K562 (cell line): ENCODE results near the gene BRWD1. TPM values are rescaled to one million over a fixed set of nuclear protein-coding genes. Genes with fewer than 3 reads are reported as not detected.
A peak's percentile ranks its signal among the peaks of the same experiment; 100 is the strongest.

Experiments
- EP300 ChIP-seq: IDR thresholded peaks from 2 replicates; pipeline ENCODE4 v1.6.1; 2012; ENCODE audit warnings: low read length, improper control_type of control experiment
- HNRNPL ChIP-seq: fragments of 200-400 bp; formaldehyde crosslinking; IDR thresholded peaks from 2 replicates; pipeline ENCODE4 v1.6.1; 2017; ENCODE audit warnings: low read depth, mild to moderate bottlenecking, low read length
- MLX ChIP-seq, 2 experiments: fragments of 450-650 bp in 1 of 2; sonication (generic) in 1 of 2; formaldehyde crosslinking; conservative IDR thresholded peaks; 2 replicates each; pipeline versions ENCODE4 v1.4.0 to v1.8.1; 2020 to 2022; ENCODE audit warnings: mild to moderate bottlenecking in 1 of 2, missing genetic modification reagents in 1 of 2
- PBX2 ChIP-seq, 2 experiments: IDR thresholded peaks in 1 of 2; conservative IDR thresholded peaks in 1 of 2; 2 replicates each; pipeline ENCODE4 v1.6.1; 2016; ENCODE audit warnings: low read depth in 2 of 2, mild to moderate bottlenecking in 1 of 2, missing compliant biosample characterization in 1 of 2, missing genetic modification characterization in 1 of 2, moderate library complexity in 1 of 2
- TCF7L2 ChIP-seq: fragments of 150-350 bp; IDR thresholded peaks from 2 replicates; pipeline ENCODE4 v1.6.1; 2016; ENCODE audit warnings: low read depth, mild to moderate bottlenecking, low read length, moderate library complexity
- ZNF146 ChIP-seq: IDR thresholded peaks from one replicate; pipeline ENCODE4 v1.6.1; 2018; ENCODE audit warnings: missing compliant biosample characterization; ENCODE audit not compliant: unreplicated experiment
- ZNF274 ChIP-seq: IDR thresholded peaks from 2 replicates; pipeline ENCODE4 v1.6.1; 2011; ENCODE audit warnings: low read depth, mild to moderate bottlenecking, low read length, moderate library complexity, borderline replicate concordance
- ZNF398 ChIP-seq: fragments of 250-450 bp; sonication (Bioruptor Pico); IDR thresholded peaks from 2 replicates; pipeline ENCODE4 v1.8.0; 2021; ENCODE audit warnings: moderate library complexity, mild to moderate bottlenecking, inconsistent platforms
- ZNF407 ChIP-seq: fragments of 450-650 bp; IDR thresholded peaks from 2 replicates; pipeline ENCODE4 v1.6.1; 2016; ENCODE audit warnings: low read depth
- ZNF639 ChIP-seq, 2 experiments: fragments of 200-800 bp in 1 of 2; sonication (Bioruptor generic) in 1 of 2; sonication (generic) in 1 of 2; formaldehyde crosslinking in 1 of 2; IDR thresholded peaks in 1 of 2; conservative IDR thresholded peaks in 1 of 2; 2 replicates each; pipeline versions ENCODE4 v1.5.0 to v1.6.1; 2016 to 2020; ENCODE audit warnings: missing compliant biosample characterization in 1 of 2, missing genetic modification characterization in 1 of 2, missing genetic modification reagents in 1 of 2
- polyA plus RNA-seq, 8 experiments: library from polyadenylated mRNA; depleted of rRNA in 4 of 8; stranded (reverse) in 5 of 8; unstranded in 3 of 8; fragments of >200 nt; fragmentation: Nextera tagmentation in 2 of 8; fragmentation: Illumina TruSeq in 1 of 8; extraction: Ambion mirVana in 2 of 8; extraction: Trizol in 1 of 8; gene quantifications; 2 replicates each; pipeline versions ENCODE4 v1.2.1 to v1.2.3, GENCODE V29; 2011 to 2014; ENCODE audit warnings: inconsistent platforms in 1 of 8, missing spikeins in 1 of 8
- total RNA-seq, 7 experiments: library from RNA; depleted of rRNA in 6 of 7; stranded (reverse); fragments of >200 nt in 6 of 7; fragmentation: Illumina TruSeq in 2 of 7; extraction: Trizol in 2 of 7; gene quantifications; 2 replicates each; pipeline versions ENCODE4 v1.2.1 to v1.2.3, GENCODE V29; 2011 to 2021; ENCODE audit warnings: low replicate concordance in 1 of 7

BRWD1 gene
- total and polyA plus RNA-seq, 9 of the 15 experiments (the other 6 are each of a cell fraction or from before 2014, with no cell fraction given), result 10.1 to 60.2 (median 34.1) TPM

- no peak for TF ChIP-seq ZNF398 (CRISPR knock-in tag)
- peak; percentile 43 for TF ChIP-seq EP300
- TF ChIP-seq MLX (CRISPR knock-in tag; conservative IDR thresholded peaks at IDR 0.05), result no peak
- no peak for TF ChIP-seq ZNF407
- TF ChIP-seq ZNF146 (CRISPR knock-in tag), result no peak
- TF ChIP-seq ZNF639 (CRISPR knock-in tag; conservative IDR thresholded peaks at IDR 0.05 in 1 of 2, IDR thresholded peaks at IDR 0.05 in 1 of 2), result peak in 1 of 2 experiments; percentile 98; a peak in 2 of 4 replicates
- no peak for TF ChIP-seq PBX2 (CRISPR knock-in tag; IDR thresholded peaks at IDR 0.05; ENCODE audit: low read depth)
- no peak for TF ChIP-seq PBX2 (tag; conservative IDR thresholded peaks at IDR 0.05; ENCODE audit: low read depth)
- no peak for TF ChIP-seq TCF7L2
- TF ChIP-seq HNRNPL, result peak; percentile 91
- TF ChIP-seq ZNF274, result no peak; the same call in 1 of the 2 replicates
Observed at GRCh38 chr21:39313571-39314142, at the start of gene BRWD1 (continued).
